GM10248 (cell line): Measurements from ENCODE around the gene COQ9.
"Not testable (repeated sequence)": the region's sequence is repeated elsewhere in the genome, so short reads cannot be mapped to it uniquely, and the experiment has no call there.

Experiments used
- CTCF ChIA-PET: fragments of 300-600 bp; sonication (Branson Sonifier 250); formaldehyde crosslinking; extraction: SDS; loops from one replicate; lab custom pipeline; 2021; ENCODE audit warnings: antibody characterized with exemption; lab: Yijun Ruan, JAX
- POLR2A ChIA-PET: fragments of 350-650 bp; sonication (Branson Sonifier 250); formaldehyde crosslinking; extraction: SDS; loops from one replicate; lab custom pipeline; 2020; ENCODE audit warnings: antibody characterized with exemption; lab: Yijun Ruan, JAX
- DNase-seq: peaks from one replicate; pipeline ENCODE4 v3.0.0; 2012; ENCODE audit errors: extremely low spot score
- TF ChIP-seq, protein P1 (sequence below): IDR thresholded peaks from 2 replicates; pipeline ENCODE4 v1.5.1; 2012; ENCODE audit warnings: mild to moderate bottlenecking, low read depth; ENCODE audit errors: extremely low read depth, missing control alignments, control extremely low read depth

COQ9 gene

GRCh38 chr16:57498031-57498430 lies 50.8 kb downstream of the COQ9 start:
- POLR2A ChIA-PET: no interaction called here
- DNase-seq: no peak

DNA sequence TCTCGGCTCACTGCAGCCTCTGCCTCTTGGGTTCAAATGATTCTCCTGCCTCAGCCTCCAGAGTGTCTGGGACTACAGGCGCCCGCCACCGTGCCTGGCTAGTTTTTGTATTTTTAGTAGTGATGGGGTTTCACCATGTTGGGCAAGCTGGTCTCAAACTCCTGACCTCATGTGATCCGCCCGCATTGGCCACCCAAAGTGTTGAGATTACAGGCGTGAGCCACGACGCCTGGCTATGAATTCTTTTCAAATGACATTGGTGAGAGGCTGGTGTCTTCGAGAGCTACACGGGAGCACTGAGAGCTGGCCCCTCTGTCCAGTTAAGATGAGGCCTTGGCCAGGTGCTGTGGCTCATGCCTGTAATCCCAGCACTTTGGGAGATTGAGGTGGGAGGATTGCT lies 52.7 kb downstream of the COQ9 start:
- POLR2A ChIA-PET, DNase-seq: not testable (repeated sequence)
- CTCF ChIA-PET: interaction anchor here (0.7 to 4.0 kb wide), 4 partner anchors 20 to 83 kb away, joined by 3 to 19 read pairs (median 9); partner anchors contain the start of gene POLR2C

More at GRCh38 chr16:57498031-57498430, 50.8 kb downstream of the COQ9 start:
- CTCF ChIA-PET: interaction anchor here (3.0 kb wide), 1 partner anchor 22 kb away, joined by 8 read pairs; no protein-coding TSS in a partner anchor
- TF ChIP-seq, protein P1, sequence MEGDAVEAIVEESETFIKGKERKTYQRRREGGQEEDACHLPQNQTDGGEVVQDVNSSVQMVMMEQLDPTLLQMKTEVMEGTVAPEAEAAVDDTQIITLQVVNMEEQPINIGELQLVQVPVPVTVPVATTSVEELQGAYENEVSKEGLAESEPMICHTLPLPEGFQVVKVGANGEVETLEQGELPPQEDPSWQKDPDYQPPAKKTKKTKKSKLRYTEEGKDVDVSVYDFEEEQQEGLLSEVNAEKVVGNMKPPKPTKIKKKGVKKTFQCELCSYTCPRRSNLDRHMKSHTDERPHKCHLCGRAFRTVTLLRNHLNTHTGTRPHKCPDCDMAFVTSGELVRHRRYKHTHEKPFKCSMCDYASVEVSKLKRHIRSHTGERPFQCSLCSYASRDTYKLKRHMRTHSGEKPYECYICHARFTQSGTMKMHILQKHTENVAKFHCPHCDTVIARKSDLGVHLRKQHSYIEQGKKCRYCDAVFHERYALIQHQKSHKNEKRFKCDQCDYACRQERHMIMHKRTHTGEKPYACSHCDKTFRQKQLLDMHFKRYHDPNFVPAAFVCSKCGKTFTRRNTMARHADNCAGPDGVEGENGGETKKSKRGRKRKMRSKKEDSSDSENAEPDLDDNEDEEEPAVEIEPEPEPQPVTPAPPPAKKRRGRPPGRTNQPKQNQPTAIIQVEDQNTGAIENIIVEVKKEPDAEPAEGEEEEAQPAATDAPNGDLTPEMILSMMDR: no peak

- CTCF ChIA-PET: interaction anchor here (0.7 to 4.0 kb wide), 5 partner anchors 17 to 84 kb away, joined by 3 to 19 read pairs (median 6); partner anchors contain the start of gene POLR2C
- POLR2A ChIA-PET: no interaction called here
These were observed 53.4 kb downstream of the COQ9 start for GRCh38 chr16:57500578-57501111.

GRCh38 chr16:57501492-57501891 lies 54.2 kb downstream of the COQ9 start:
- ChIA-PET CTCF (interaction anchor here (0.9 to 4.0 kb wide), 5 partner anchors 16 to 74 kb away, joined by 3 to 19 read pairs (median 9); partner anchors contain the start of gene POLR2C), POLR2A (no interaction called here)
- TF ChIP-seq, protein P1: no peak
- DNase-seq: no peak

More at GRCh38 chr16:57500578-57501111, 53.4 kb downstream of the COQ9 start:
- no peak for DNase-seq
- TF ChIP-seq, protein P1: no peak

DNA sequence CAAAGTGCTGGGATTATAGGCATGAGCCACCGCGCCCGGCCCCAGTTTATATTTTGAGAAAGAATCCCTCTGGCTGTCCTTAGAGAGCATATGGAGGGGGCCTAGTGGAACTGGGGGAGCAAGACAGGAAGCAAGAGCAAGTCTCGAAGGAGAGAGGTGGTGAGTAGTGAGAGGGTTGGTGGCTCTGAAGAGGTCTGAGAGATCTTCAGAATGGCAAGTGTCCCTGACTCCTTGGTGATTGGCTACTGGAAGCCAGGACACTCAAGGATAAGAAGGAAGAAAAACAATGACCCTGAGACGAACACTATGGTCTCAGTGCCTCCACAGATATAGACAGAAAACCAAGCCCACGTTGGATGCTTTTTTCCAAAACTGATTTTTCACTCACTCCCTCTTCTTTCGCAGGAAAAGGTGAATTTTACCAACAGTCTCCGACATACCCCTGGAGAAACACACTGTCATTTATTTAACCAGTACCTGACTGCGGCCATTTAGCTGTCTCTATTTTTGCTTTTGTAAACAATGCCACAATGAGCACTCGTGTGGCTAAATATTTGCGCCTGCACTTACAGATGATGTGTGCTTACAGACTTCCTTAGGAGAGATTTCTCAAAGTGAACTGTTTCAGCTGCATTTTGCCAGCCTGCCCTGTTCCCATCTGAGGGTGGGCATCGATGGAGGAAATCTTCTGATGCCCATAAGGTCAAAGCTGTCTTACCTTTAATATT lies 54.9 kb downstream of the COQ9 start:
- CTCF ChIA-PET: interaction anchor here (2.7 to 4.0 kb wide), 3 partner anchors 15 to 40 kb away, joined by 9 to 19 read pairs (median 12); partner anchors contain the start of gene POLR2C
- DNase-seq: no peak
- TF ChIP-seq, protein P1: no peak
- POLR2A ChIA-PET: no interaction called here

DNA sequence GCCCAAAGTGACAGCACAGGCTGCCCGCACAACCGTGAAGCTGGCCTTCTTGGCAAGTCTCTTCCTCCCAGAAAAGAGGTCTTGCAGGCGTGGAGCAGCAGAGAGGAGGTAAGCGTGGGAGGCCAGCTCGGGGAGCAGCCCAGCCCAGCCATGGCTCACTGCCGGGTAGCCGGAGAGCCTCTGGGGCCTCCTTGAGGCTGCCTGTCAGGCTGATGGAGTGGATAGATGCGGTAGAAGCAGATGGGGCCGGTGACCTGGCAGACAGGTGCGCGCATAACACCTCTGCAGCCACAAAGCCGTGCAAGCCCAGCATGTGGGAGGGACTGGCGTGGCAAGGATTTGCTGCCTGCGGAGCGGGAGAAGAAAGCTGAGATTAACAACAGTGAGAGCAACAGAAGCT lies 56.1 kb downstream of the COQ9 start:
- TF ChIP-seq, protein P1: no peak
- ChIA-PET CTCF (interaction anchor here (2.4 to 4.0 kb wide), 4 partner anchors 14 to 41 kb away, joined by 9 to 19 read pairs (median 11); partner anchors contain the start of gene POLR2C), POLR2A (no interaction called here)
- DNase-seq: no peak
